T follicular helper cell (primary cell): ENCODE results near the gene TNFRSF1B.

ENCODE experiments used
- DNase-seq: peaks from one replicate; pipeline ENCODE4 v3.0.0-alpha.2; 2020; ENCODE audit warnings: low read depth

The TNFRSF1B gene

GRCh38 chr1:12142141-12142823 lies 24.5 kb upstream of the TNFRSF1B start:
- no peak for DNase-seq

GRCh38 chr1:12142891-12143630 lies 23.7 kb upstream of the TNFRSF1B start:
- DNase-seq: no peak

DNA sequence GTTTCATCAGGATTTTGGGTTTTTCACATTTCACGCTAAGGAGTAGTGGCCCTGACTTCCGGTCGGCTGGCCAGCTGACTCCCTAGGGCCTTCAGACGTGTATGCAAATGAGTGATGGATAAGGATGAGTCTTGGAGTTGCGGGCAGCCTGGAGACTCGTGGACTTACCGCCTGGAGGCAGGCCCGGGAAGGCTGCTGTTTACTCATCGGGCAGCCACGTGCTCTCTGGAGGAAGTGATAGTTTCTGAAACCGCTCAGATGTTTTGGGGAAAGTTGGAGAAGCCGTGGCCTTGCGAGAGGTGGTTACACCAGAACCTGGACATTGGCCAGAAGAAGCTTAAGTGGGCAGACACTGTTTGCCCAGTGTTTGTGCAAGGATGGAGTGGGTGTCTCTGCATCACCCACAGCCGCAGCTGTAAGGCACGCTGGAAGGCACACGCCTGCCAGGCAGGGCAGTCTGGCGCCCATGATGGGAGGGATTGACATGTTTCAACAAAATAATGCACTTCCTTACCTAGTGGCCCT lies 23.1 kb upstream of the TNFRSF1B start:
- DNase-seq: no peak

DNA sequence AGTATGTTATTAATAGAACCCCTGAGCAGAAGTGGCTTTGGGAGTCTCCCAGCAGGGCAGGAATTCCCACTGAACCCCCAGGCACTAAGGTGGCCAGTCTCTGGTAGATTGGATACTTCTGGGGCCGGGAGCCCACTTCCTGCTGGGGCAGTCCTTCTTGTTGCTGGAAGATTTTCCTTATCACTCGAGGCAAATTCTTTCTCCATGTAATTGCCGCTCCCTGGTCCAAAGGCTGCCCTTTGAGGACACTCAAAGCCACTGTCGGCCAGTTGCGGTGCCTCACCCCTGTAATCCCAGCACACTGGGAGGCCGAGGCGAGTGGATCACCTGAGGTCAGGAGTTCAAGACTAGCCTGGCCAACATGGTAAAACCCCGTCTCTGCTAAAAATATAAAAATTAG lies 22.6 kb upstream of the TNFRSF1B start:
- DNase-seq: no peak

DNA sequence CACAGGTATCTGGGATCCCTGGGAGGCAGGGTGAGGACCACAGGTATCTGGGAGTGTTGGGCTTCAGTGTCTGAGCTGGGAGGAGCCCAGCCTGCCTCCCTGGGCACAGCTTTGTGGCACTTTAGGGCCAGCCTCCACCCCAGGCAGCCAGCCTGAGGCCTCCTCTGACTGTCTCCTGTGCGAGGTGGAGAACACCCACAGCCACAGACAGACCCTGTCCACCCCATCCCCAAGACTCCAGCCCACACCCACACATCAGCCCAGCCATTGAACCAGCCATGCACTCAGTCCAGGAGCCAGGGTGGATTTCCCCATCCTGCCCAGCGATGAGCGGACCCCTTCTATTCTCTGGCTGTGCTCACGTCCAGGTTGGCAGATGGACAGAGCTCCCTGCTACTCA lies 21.8 kb upstream of the TNFRSF1B start:
- no peak for DNase-seq

GRCh38 chr1:12145616-12146342 lies 21.0 kb upstream of the TNFRSF1B start:
- no peak for DNase-seq

DNA sequence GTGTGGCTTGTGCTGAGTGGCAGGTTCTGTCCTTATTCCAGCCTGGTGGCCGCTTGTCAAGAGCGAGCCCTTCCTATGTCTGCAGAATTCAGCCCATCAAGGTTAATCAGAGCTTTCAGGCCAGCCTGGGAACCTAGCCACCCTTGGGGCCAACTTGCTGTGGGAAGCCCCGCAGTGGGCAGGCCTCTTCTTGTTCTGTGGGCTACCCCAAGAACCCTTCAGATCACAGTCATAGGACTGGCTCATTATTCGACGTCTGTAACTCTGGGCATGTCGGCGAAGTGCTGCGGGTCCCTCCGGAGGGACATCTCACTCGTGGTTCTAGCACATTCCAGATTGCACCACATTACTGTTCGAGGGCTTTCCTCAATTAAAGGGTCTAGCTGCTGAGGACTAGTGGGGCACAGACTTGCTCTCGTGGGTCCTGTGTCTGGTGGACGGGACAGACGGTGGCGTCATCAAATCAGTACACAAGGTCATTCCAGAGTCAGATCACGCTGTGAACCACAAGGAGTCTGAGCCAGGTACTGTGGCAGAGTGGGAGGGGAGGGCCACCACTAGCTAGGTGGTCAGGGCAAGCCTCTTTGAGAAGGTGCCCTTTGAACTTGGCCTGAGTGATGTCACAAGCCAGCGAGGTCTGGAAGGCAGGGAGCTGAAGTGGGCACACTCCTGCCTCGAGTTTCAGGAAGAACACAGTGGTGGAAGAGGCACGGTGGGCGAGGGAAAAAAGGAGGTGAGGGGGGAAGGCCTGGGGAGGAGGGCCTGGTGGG lies 20.3 kb upstream of the TNFRSF1B start:
- no peak for DNase-seq

GRCh38 chr1:12147201-12147701 lies 19.5 kb upstream of the TNFRSF1B start:
- no peak for DNase-seq

GRCh38 chr1:12148160-12148957 lies 18.4 kb upstream of the TNFRSF1B start:
- DNase-seq: no peak

DNA sequence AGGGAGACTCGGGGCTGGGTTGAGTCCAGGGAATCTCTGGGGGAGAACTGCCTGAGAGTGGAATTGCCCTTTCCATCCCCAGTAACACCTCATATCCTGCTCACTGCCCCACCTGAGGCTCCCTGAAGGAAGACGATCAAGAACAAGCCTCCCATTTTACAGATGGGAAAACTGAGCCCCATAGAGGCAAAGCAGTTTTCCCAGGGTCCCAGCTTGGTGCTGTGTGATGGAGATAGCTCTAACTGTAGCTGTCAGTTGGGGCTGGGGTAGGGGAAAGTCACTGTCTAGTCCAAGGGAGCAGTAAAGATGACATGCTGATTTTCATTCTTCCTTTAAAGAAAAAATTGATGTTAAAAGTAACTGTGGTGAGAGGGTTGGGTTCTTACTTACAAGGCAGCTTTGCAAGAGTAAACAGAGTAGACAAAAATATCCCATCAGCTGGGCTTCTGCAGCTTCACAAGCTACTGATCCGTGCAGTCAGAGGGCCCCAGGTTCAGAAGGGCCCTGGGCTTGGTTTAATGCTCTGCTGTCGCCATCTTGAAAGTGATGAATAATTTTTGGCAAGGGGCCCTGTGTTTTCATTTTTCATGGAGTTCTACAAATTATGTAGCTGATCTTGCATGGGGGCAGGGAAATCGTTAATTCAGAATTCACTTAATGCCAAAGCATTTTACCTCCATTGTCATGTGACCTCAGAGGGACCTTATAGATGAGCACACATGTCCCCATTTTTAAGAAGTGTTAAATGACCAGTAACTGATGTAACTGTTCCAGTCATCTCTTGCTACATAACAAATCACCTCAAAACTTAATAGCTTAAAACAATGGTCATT lies 17.6 kb upstream of the TNFRSF1B start:
- DNase-seq: no peak

DNA sequence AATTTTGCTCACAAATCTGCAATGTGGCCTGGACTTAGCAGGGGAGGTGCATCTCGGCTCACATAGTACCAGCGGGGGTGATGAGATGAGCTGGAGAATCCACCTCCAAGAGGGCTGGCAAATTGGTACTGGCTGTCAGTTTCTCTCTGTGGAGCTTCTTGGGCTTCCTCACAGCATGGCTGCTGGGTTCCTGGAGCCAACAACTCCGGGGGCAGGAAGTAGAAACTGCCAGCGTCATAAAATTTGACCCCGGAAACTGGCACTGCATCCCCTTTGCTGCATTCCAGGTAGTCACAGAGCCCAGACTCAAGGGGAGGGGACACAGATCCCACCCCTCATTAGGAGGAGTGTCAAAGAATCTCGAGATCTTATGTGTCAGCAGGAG lies 17.0 kb upstream of the TNFRSF1B start:
- no peak for DNase-seq

DNA sequence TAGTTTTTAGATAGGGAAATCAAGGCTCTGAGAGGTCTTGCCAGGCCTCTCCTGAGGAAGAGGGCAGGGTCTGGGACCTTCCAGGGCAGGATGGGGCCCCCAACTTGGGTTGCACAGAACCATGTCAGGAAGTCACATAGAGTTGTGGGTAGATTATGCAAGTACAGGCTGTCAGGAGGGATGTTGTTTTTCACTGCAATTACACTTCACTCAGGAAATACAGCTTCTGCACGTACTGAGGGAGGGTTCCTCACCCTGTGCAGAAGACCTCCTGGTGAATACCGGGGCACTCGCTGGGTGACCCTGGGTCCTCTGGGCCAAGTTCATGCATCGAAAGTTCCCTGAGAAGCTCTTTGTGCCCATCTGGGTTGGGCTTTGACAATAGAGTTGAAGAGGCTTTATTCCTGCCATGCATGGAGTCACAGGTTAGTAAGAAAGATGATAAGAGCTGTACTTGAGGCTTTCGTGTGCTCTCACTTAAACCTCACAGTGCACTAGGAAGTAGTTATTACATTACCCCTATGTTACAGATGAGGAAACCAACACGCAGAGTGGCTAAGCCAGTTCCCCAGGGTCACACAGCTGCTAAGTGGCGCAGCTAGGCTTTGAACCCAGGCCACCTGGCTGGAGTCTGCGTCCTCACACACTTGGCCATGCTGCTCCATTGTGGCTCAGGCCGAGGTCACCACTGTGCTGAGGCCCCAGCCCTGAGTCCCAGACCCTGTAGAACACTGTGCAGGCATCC lies 16.2 kb upstream of the TNFRSF1B start:
- DNase-seq: no peak

DNA sequence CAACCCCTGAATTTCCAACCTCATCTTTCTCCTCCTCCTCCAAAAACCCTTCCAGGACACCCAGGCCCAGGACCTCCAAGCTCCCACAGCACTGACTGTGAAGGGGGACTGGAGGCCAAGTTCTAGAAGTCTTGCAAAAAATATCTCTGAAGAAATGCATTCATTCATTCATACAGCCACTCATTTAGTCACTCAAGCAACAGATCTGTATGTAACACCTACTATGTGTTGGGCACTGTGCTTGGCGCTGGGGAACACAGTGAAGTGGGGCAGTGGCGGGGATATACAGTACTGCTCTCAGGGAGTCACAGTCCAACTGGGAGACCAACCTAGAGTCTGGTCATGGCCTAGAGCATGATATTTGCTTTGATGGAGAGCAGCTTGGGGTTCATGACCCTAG lies 15.3 kb upstream of the TNFRSF1B start:
- DNase-seq: no peak

GRCh38 chr1:12152113-12152891 lies 14.5 kb upstream of the TNFRSF1B start:
- DNase-seq: no peak

DNA sequence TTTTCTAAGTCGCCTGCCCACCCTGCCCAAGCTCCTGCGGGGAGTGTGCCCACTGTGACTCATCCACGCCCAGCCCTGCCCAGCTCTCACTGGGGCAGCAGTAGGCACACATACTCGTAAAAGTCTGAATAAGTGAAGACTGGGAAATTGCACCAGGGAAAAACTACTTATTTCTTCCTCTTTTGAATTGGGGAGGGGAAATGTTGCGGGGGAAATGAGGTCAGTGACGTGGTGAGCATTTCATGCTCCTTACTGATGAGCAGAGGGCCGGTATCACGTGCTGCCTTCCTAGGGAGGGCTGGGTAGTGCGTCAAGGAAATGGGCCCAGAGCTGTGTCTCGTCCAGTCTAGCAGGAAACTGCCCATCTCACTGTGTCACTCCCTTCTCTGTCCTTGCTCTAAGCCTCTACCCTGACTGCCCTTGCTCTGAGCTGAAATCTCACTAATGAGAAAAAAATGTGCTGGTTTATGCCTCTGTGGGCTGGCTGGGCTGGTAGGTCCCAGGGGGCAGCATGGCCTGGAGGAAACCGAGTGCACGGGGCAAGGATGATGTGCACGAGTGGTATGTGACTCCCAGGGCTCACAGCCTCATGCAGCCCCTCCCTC lies 13.5 kb upstream of the TNFRSF1B start:
- DNase-seq: no peak

DNA sequence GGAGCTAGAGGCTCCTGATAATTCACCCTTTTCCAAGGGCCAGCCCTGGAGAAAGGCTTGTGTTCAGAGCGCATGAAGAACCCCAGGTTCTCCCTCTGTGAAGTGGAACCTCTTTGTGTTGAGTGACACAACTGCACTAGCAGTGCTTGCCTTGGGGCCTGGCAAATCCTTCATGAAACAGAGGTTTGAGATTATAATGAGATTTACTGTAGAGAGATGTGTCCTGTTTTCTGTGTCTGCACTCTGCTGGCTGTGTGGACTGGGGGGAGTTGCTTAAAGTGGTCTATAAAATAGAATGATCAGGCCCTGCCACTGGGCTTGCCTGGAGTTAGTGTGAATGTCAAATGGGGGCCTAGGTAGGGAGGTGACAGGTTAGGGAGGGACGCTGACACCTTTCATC lies 11.5 kb upstream of the TNFRSF1B start:
- DNase-seq: no peak

GRCh38 chr1:12157366-12158231 lies 9.2 kb upstream of the TNFRSF1B start:
- no peak for DNase-seq
